MM.1S (cell line): ENCODE data around the gene GRK4.

Experiments used
- EZH2 ChIP-seq: fragments of 300-600 bp; sonication (generic); optimal IDR thresholded peaks from 2 replicates; pipeline ENCODE3; 2017; ENCODE audit warnings: low read depth, mild to moderate bottlenecking, antibody characterized with exemption, low read length, mixed read lengths
- TF ChIP-seq, protein P1 (sequence below): fragments of 300-600 bp; sonication (generic); IDR thresholded peaks from 2 replicates; pipeline ENCODE4 v1.5.1; 2016; ENCODE audit warnings: antibody characterized with exemption, low read length, mixed read lengths

DNA sequence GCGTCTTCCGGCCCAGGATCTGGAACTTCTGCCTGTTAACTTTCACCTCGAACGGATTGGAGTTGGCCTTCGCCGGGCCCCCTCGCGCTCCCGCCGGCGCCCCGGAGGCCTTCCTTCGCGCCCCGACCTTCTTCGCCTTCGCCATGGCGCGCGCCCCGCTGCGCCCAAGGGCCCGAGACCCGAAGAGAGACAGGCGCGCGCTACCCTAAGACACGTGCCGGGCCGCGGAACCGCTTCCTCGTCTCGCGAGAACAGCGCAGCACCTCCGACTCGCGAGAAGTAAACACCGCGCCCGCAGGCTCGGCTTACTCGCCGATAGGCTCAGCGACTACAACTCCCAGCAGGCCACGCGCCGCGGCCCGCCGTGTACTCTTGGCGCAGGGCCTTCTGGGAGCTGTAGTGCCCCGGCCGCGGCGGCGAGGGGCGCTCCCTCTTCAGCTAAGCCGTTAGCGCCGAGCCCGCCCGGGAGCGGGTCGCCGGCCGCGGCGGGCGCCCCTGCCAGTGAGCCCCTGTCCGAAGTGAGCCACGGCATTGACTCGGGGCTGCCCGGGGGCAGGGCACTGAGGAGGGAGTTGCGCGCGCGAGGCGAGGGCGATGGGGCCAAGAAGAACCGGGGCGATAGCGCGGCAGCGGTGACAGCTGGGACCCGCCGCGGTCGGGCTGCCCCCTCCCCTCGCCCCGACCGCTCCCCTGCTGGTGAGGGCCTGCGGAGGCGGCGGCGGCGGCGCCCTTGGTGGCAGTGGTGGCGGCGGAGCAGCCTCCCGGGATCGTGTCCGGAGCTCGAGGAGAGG is at the start of gene GRK4, which contains the start of gene NOP14:
- TF ChIP-seq EZH2: no peak
- TF ChIP-seq, protein P1, sequence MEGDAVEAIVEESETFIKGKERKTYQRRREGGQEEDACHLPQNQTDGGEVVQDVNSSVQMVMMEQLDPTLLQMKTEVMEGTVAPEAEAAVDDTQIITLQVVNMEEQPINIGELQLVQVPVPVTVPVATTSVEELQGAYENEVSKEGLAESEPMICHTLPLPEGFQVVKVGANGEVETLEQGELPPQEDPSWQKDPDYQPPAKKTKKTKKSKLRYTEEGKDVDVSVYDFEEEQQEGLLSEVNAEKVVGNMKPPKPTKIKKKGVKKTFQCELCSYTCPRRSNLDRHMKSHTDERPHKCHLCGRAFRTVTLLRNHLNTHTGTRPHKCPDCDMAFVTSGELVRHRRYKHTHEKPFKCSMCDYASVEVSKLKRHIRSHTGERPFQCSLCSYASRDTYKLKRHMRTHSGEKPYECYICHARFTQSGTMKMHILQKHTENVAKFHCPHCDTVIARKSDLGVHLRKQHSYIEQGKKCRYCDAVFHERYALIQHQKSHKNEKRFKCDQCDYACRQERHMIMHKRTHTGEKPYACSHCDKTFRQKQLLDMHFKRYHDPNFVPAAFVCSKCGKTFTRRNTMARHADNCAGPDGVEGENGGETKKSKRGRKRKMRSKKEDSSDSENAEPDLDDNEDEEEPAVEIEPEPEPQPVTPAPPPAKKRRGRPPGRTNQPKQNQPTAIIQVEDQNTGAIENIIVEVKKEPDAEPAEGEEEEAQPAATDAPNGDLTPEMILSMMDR: peak; percentile 14; the same call in 1 of the 2 replicates
